WERI-Rb-1 (cell line): ENCODE measurements around the gene ST6GALNAC4.

Experiments used
- DNase-seq: peaks from one replicate; pipeline ENCODE4 v3.0.0-alpha.2; 2020
- H3K27ac ChIP-seq: fragments of 250-450 bp; sonication (Bioruptor Pico); 2 replicates; pipeline ENCODE4 v1.5.1; 2020; ENCODE audit warnings: mild to moderate bottlenecking, moderate library complexity
- H3K27me3 ChIP-seq: fragments of 250-450 bp; sonication (Bioruptor Pico); 2 replicates; pipeline ENCODE4 v1.5.1; 2021; ENCODE audit warnings: mild to moderate bottlenecking, low read depth, moderate library complexity; ENCODE audit not compliant: insufficient read depth, severe bottlenecking
- H3K36me3 ChIP-seq: fragments of 250-450 bp; sonication (Bioruptor Pico); 2 replicates; pipeline ENCODE4 v1.5.1; 2020; ENCODE audit warnings: mild to moderate bottlenecking, moderate library complexity
- H3K4me3 ChIP-seq: 2 replicates; pipeline ENCODE4 v1.5.1; 2011; ENCODE audit warnings: low read depth, mild to moderate bottlenecking, control low read depth, low read length
- H3K9me3 ChIP-seq: fragments of 250-450 bp; sonication (Bioruptor Pico); 2 replicates; pipeline ENCODE4 v1.5.1; 2021; ENCODE audit warnings: mild to moderate bottlenecking, moderate library complexity; ENCODE audit not compliant: severe bottlenecking
- TF ChIP-seq, protein P1 (sequence below): IDR thresholded peaks from 2 replicates; pipeline ENCODE4 v1.5.1; 2011; ENCODE audit warnings: low read depth, mild to moderate bottlenecking, control low read depth, inconsistent platforms, low read length

The ST6GALNAC4 gene

DNA sequence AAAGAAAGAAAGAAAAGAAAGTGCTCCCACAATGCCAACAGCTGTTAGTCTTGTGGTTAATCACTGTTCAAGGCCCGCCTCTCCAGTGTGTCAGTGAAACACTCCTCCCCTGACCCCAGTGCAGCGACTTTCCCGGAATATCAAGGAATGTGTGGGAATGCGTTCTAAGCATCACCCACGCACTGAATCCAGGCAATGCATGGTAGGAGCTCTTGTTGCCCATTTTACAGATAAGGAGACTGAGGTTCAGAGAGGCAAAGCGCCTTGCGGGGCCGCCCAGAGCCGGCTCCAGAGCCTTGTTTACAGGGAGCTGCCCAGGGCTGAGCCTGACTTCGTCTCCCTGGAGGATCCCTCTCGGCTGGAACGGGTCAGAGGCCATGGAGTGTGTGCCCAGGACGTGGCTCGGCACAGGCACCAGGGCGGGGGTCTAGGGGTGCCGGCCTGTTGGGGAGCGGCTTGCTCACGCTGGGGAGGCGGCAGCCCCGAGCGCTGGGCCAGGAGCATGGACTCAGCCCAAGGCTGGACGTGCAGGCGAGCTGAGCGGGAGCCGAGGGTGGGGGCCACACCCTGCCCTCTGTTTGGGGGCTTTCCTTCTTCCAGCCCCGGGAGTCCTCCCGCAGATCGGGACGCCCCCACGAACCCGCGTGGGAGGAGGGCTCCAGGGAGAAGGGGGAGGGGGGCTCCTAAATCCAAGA, 18.3 kb downstream of the ST6GALNAC4 start:
- TF ChIP-seq, protein P1, sequence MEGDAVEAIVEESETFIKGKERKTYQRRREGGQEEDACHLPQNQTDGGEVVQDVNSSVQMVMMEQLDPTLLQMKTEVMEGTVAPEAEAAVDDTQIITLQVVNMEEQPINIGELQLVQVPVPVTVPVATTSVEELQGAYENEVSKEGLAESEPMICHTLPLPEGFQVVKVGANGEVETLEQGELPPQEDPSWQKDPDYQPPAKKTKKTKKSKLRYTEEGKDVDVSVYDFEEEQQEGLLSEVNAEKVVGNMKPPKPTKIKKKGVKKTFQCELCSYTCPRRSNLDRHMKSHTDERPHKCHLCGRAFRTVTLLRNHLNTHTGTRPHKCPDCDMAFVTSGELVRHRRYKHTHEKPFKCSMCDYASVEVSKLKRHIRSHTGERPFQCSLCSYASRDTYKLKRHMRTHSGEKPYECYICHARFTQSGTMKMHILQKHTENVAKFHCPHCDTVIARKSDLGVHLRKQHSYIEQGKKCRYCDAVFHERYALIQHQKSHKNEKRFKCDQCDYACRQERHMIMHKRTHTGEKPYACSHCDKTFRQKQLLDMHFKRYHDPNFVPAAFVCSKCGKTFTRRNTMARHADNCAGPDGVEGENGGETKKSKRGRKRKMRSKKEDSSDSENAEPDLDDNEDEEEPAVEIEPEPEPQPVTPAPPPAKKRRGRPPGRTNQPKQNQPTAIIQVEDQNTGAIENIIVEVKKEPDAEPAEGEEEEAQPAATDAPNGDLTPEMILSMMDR = no peak
- Histone ChIP-seq H3K9me3 (peaks cover 1% of the 10 kb centered on the region), H3K27me3 (no peaks in the 10 kb centered on the region), H3K27ac (peak overlapping the region; percentile 71), H3K36me3 (peaks cover 43% of the 10 kb centered on the region), H3K4me3 (peak overlapping the region; percentile 80)
- no peak for DNase-seq

DNA sequence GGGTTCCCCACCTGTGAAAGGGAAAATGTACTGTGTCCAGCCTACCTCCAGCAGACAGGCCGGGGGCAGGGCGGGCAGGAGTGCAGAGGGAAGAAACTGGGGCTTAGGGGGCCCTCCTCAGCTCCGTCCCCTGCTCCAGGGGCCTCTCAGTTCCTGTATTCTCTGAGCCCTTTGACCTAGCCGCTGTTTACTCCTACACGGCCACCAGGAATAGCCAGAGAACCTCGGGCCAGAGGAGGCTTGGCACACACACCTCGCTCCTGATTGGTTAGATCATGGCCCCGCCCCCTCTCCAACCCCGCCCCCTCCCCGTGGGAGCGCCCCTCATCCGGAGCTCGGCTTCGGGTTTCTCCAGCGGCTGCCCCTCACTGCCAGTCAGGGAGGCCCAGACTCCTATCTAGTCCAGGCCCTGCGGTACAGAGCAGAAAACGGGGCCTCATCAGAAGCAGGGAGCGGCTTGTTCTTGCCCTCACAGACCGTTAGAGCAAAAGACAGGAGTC, 19.6 kb downstream of the ST6GALNAC4 start:
- Histone ChIP-seq H3K36me3 (peaks cover 56% of the 10 kb centered on the region), H3K4me3 (no peak overlapping the region), H3K27me3 (no peaks in the 10 kb centered on the region), H3K27ac (no peak overlapping the region; the same call in 1 of the 2 replicates), H3K9me3 (peaks cover 3% of the 10 kb centered on the region)
- DNase-seq = peak; percentile 81
- TF ChIP-seq, protein P1 = no peak

DNA sequence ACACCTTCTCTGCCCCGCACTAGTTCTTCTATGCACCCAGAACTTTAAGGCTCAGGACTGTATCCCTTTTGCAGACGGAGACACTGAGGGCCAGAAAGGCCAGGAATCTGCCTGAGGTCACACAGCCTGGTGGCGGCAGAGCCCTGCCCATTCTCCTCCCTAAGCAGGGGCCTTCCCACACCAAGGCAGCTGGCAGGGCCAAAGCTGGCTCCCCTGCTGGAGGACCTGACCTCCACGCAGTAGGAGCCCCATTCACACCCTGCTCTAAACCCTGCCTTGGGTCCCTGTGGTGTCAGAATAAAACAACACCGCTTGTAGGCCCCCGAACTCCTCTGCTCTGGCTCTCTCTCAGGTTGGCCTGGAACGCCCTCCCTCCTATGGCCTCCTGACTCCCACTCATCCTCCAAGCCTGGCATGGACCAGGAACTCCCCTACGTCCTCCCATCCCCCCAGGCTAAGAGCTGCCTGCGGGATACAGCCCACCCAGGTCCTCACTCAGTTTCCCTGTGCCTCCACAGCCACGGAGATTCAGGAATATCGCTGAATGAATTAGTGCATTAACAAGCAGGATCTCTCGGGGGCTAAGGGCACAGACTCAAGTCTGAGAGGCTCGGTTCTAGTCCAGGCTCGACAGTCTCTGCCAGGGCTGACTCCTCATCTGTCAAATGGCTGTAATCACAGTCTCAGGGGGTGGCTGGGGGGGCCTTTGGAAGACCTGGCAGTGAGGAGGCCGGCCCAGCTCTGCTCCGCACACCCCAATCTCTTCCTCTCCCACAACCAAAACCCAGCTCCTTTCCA, 20.2 kb downstream of the ST6GALNAC4 start:
- DNase-seq = no peak
- H3K9me3 ChIP-seq = peaks cover 3% of the 10 kb centered on the region
- no peak overlapping the region; the same call in 1 of the 2 replicates for H3K27ac ChIP-seq
- no peaks in the 10 kb centered on the region for H3K27me3 ChIP-seq
- TF ChIP-seq, protein P1 = no peak
- no peak overlapping the region for H3K4me3 ChIP-seq
- H3K36me3 ChIP-seq = peaks cover 60% of the 10 kb centered on the region

DNA sequence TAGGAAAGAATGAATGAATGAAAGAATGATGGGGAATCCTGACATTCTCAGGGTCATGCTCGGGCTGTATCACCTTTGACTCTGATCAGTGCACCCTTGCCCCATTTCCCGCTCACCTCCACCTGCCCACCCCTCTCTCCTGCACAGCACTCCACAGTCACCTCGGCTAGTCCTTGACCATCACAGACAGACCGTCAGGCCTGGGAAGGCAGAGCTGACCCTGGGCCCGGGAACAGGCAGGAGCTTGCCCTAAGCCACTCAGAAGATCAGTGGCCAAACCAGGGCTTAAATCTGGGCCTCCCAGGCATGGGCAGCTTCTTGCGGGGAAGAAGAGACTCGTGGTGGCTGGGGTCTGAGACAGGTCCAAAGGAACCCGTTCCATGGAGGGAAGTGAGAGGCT, 21.0 kb downstream of the ST6GALNAC4 start:
- Histone ChIP-seq H3K9me3 (peaks cover 3% of the 10 kb centered on the region), H3K27ac (no peak overlapping the region), H3K4me3 (no peak overlapping the region), H3K27me3 (no peaks in the 10 kb centered on the region), H3K36me3 (peaks cover 66% of the 10 kb centered on the region)
- DNase-seq = no peak
- TF ChIP-seq, protein P1 = no peak

DNA sequence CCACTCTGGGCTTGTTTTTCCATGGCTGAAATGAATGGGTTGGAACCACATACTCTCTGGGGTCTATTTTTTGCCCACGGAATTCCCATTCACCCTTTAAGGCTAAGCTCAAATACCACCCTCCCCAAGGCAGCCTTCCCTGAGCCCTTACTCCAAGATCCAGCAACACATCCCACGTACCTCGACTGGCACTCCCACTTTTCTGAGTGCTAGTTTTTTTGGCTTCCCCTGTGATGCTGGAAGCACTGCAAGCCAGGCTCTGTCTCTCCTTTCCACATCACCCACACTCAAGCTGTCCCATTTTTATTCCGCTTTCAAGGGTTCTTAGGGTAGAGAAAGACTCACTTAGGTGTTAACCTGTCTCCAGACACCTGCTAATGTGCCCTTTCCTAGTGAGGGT, 23.4 kb downstream of the ST6GALNAC4 start:
- H3K36me3 ChIP-seq = peaks cover 79% of the 10 kb centered on the region
- H3K9me3 ChIP-seq = peaks cover 3% of the 10 kb centered on the region
- DNase-seq = no peak
- no peak overlapping the region for H3K4me3 ChIP-seq
- H3K27me3 ChIP-seq = no peaks in the 10 kb centered on the region
- TF ChIP-seq, protein P1 = no peak
- H3K27ac ChIP-seq = no peak overlapping the region
